Activated CD4-positive, alpha-beta T cell treated with anti-CD3 and anti-CD28 coated beads, Interleukin-2, amount 50 U/mL, for 24 hours (primary cell): ENCODE data around the gene DUSP7.
"Not testable (repeated sequence)": the region's sequence is repeated elsewhere in the genome, so short reads cannot be mapped to it uniquely, and the experiment has no call there.

Source experiments
- DNase-seq, 2 donors: peaks; one replicate each; pipeline ENCODE4 v3.0.0-alpha.2; 2020; ENCODE audit warnings: low read depth in 1 of 2, low spot score in 1 of 2

The DUSP7 gene

GRCh38 chr3:52049503-52049902 is 6.9 kb downstream of the DUSP7 start:
- no peak for DNase-seq

GRCh38 chr3:52047295-52047960 is 8.9 kb downstream of the DUSP7 start:
- DNase-seq, result no peak

GRCh38 chr3:52046902-52047239 is 9.5 kb downstream of the DUSP7 start:
- DNase-seq, result no peak

DNA sequence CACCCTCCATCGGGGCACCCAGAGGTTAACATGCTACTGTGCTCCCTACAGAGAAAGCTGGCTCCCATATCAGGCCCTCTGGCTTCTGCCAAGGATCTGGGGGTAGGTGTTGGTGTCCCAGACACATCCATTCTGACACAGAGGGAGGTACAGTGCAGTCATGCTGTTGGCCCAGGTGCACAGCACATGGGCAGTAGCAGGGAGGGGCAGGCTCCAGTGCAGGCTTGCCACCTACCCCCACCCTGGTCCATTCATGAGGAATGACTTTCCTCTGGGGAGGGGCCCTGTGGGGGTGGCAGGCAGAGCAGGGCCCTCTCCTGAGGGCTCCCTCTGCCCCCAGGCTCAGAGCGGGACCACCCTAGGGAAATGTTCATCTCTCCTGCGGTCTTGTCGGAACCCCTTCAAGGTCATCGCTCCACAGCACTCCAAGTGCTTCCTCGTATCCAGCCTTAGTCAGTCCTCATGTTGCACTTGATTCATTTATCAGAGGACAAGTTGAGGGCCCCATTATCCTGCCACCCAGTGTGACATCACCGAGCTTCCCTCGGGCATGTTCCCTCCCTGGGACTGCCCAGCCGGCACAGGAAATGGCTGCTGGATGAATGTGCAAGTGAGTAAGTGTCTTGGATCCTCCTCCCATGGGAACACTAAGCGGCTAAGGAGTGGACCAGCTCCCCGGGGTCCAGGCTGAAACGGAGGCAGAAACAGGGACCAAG is 10.0 kb downstream of the DUSP7 start:
- DNase-seq, result no peak

DNA sequence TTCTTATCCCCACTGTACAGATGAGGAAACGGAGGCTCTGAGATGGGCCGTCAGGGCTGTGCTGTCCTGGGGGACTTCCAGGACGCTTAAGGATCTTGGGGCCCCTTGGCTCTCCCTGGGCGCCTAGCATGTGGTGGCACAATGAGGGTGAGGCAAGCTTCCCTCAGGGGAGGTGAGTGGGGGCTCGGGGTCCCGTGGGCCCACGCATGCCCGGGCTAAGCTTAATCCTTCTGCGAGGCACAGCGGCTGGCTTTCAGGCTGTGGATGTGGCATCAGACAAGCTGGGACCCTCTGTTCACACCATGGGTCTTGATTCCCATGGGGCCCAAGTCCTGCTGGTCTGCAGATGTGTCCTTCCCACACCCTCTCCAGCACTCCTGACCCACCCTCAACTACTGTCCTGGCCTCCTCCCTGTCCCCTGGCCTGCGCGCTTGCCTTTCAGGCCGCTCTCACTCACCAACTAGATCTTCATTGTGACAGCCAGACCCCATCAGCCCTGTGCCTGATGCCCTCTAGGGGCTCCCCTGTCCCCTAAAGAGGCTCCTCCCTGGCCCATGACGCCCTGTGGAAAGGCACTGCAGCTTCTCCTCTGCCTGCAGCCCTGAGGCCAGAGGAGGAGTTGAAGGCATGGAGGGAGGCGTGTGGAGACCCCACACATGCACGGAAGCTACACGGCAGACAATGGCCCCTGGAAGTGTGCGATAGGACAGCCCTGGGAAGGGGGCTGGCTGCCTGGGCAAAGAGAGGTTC is 11.3 kb downstream of the DUSP7 start:
- no peak for DNase-seq

- no peak for DNase-seq
Measured at GRCh38 chr3:52043750-52044149, 12.6 kb downstream of the DUSP7 start.

DNA sequence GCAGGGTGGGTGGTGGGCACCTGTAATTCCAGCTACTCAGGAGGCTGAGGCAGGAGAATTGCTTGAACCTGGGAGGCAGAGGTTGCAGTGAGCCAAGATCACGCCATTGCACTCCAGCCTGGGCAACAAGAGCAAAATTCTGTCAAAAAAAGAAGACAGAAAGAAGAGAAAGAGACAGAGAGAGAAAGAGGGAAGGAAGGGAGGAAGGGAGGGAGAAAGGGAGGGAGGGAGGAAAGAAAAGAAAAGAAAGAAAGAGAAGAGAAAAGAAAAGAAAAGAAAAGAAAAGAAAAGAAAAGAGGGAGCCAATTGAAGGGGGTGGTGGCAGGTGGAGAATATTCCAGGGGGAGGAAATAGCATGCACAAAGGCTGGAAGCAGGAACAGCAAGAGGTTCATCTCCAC is 13.3 kb downstream of the DUSP7 start:
- DNase-seq, result not testable (repeated sequence)

DNA sequence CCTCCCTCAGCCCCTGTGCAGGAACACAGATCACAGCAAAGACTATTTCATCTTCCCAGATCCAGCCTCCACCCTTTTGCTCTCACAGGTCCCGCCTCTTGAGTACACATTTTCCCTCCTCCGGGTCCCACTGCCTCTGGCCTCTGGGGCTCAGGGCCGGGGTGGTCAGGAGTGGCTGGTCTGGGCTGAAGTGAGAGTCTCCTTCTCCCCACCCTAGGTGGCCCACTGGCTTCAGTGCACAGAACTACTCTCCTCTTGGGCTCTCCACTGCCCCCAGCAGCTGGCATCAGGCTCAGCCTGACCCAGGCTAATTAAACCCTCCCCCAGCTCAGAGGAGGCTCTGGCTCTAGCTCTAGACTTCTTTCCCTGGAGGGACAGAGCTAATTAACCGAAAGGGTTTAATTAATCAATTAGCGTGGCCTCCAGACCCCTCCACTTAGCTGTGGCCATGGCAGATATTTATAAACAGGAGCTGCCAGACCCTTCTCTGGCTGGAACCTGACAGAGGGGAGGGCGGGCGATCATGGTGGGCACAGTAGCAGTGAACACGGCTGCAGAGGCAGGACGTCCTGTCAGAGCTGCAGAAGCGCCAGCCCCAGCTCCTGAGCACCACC is 15.1 kb downstream of the DUSP7 start:
- DNase-seq, result no peak

DNA sequence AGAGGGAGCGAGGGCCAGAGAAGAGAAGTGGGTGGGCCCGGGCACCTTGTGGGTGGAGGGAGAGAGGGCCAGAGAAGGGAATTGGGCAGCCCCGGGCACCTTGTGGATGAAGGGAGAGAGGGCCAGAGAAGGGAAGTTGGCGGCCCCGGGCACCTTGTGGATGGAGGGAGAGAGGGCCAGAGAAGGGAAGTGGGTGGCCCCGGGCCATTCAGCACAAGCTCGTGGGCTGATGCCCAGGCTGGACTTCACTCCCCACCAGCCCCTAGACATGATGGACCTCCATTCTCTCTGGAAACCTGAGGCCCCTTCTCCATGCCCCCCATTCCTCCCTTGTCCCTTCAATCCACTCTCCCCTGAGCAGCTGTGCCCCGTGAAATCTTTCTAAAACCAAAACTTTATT is 15.8 kb downstream of the DUSP7 start:
- DNase-seq, result no peak

DNA sequence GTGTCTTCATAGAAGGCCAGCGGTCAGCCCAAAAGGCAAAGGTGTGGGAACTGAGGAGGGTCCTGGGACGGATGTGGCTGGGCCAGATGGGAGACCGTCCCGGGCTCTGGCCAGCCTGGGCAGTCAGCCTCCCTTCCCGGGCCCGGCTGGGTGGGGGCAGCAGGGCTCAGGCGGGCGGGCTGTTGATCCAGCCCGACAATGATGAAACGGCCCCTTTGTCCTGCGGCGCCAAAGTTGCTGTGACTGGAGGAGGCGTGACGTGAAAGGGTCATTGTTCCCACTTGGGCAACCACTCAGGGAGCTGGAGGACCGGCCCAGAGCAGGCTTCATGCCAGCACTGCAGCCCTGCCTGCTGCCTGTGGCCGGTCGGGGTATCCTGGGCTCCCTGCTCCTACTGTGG is 16.5 kb downstream of the DUSP7 start:
- no peak for DNase-seq

DNA sequence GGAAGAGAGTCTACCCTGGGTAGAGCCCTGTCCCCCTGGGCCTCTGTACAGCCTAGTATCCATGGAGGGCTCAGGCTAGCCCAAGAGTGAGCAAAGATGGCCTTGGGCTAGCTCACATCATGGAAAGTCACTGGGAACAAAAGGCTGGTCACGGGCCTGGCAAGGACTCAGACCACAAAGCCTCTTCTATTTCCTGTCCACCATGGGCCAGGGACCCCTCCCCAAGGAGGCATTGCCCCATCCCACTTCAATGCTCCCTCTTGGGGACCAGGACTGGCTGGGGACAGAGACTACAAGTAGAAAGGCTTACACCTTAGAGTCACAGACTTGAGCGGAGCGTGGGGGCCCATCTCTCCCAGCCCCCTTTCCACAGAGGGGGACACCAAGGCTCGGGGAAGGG is 16.9 kb downstream of the DUSP7 start:
- no peak for DNase-seq

GRCh38 chr3:52038227-52038626 is 18.1 kb downstream of the DUSP7 start:
- no peak for DNase-seq

DNA sequence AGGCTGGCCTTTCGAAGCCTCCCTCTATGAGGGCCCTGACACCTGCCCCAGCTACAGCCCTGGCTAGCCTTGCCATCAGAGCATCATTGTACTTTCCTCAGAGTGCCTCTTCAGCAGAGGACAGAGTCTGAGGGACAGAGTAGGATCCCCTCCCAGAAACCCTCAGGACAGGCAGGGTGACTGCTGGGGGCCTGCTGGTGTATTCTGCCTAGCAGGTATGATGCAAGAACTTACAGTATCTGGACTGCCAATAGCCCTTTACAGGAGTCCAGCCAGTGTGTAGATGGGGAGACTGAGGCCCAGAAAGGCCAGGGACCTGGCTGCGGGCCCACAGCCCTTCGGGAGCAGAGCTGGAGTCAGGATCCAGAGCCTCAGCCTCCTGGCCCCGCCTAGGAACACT is 19.1 kb downstream of the DUSP7 start:
- no peak for DNase-seq

DNA sequence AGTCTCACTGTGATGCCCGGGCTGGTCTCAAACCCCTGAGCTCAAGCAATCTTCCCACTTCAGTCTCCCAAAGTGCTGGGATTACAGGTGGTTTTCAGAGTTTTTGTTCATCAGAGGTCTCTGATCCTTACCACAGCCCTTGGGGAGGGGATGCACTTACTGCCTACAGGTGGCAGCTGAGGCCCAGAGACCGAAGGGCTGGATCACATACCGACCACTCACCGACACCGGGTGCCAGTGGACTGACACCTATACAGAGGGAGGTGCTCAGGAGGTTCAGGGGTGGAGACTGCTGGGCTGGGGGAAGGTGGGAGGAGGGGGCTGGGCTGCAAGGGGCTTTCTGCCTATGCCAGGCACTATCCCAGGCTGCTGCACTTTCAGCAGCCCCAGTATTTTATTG is 19.5 kb downstream of the DUSP7 start:
- DNase-seq, result no peak

- no peak for DNase-seq
Measured at GRCh38 chr3:52036222-52036694, 20.1 kb downstream of the DUSP7 start.

DNA sequence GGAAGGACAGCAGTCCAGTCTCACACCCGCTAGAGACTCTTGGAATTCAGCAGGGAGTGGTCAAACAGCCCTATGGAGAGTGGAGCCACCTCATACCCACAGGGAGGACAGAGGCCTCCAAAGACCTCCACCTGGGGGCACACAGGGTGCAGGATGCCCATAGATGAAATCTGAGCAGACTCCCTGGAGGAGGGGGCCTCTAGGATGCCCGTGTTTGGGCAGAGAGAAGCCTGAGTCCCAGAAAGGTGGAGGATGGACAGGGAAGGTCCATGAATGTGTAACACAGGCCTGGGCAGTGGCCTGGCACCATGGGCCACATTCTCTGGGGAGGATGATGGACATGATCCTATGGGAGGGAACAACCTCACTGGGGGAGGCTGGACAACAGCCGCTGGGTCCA is 21.7 kb downstream of the DUSP7 start:
- DNase-seq, result no peak

GRCh38 chr3:52034212-52034611 is 22.2 kb downstream of the DUSP7 start:
- DNase-seq, result no peak

DNA sequence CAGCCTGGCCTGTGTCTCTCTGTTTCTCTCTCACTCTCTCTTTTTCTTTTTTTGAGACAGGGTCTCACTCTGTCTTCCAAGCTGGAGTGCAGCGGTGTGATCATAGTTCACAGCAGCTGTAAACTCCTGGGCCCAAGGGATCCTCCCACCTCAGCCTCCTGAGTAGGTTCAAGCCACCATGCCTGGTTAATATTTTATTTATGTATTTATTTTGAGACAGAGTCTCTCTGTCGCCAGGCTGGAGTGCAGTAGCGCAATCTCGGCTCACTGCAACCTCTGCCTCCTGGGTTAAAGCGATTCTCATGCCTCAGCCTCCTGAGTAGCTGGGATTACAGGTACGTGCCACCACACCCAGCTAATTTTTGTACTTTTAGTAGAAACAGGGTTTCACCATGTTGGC is 22.6 kb downstream of the DUSP7 start:
- DNase-seq, result not testable (repeated sequence)

DNA sequence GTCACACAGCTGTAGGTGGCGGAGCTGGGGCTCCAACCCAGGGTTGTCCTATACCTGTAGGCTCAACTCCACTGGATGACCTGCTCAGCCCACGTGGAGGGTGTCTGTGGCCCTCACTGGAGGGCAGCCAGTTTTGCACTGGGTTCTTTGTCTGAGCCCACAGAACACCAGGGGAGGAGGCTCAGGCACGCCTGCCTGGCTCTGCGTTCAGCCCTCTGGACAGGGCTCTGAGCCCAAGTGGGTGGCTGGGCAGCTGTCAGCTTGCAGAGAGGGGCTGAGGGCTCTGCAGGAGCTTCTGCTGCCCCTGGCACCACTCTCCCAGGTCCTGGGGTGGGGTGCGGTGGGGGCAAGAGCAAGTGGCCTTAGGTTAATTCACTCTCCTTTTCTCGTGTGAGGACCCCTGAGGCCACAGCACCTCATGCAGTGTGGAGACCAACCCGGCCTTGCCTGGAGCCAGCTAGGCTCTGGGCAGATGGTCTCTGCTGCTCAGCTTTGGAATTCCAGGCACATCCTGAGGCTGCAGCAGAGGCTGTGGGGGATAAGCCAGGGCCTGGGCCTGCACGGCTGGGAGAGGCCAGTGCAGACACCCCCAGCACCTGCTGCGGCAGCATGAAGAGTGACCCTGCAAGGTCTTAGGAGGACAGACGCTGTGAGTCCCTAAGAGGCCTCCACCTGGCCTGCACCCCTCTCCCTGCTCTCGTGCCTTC is 23.5 kb downstream of the DUSP7 start:
- no peak for DNase-seq

- DNase-seq, result no peak
Measured at GRCh38 chr3:52031896-52032295, 24.5 kb downstream of the DUSP7 start.

GRCh38 chr3:52030714-52031310 is 25.6 kb downstream of the DUSP7 start:
- no peak for DNase-seq
